GM15510 (cell line): ENCODE data around the gene SCGB3A1.

Source experiments
- POLR2A ChIP-seq: IDR thresholded peaks from 3 replicates; pipeline ENCODE4 v1.6.1; 2011; ENCODE audit warnings: borderline replicate concordance; ENCODE audit not compliant: insufficient read length; ENCODE audit errors: extremely low read depth

Gene SCGB3A1

GRCh38 chr5:180593446-180594206, 2.3 kb upstream of the SCGB3A1 start:
- TF ChIP-seq POLR2A: no peak

- no peak for TF ChIP-seq POLR2A
Observed at GRCh38 chr5:180592176-180592575, 877 bp upstream of the SCGB3A1 start.

- TF ChIP-seq POLR2A: no peak
Observed at GRCh38 chr5:180590543-180591310, 572 bp downstream of the SCGB3A1 start.

GRCh38 chr5:180589771-180590542, 1.3 kb downstream of the SCGB3A1 start:
- no peak for TF ChIP-seq POLR2A

GRCh38 chr5:180586870-180587269, 4.4 kb downstream of the SCGB3A1 start:
- TF ChIP-seq POLR2A: no peak

- no peak for TF ChIP-seq POLR2A
Observed at GRCh38 chr5:180586204-180586603, 5.1 kb downstream of the SCGB3A1 start.

- TF ChIP-seq POLR2A: no peak
Observed at GRCh38 chr5:180583738-180584137, 7.6 kb downstream of the SCGB3A1 start.

GRCh38 chr5:180580681-180581080, 10.6 kb downstream of the SCGB3A1 start:
- TF ChIP-seq POLR2A: no peak

- TF ChIP-seq POLR2A: no peak
Observed at GRCh38 chr5:180575571-180575970, 15.7 kb downstream of the SCGB3A1 start.

- no peak for TF ChIP-seq POLR2A
Observed at GRCh38 chr5:180568914-180569313, 22.4 kb downstream of the SCGB3A1 start.

- no peak for TF ChIP-seq POLR2A
Observed at GRCh38 chr5:180563994-180564393, 27.3 kb downstream of the SCGB3A1 start.

- TF ChIP-seq POLR2A: no peak
Observed at GRCh38 chr5:180558232-180558631, 33.1 kb downstream of the SCGB3A1 start.

- TF ChIP-seq POLR2A: no peak
Observed at GRCh38 chr5:180557217-180557809, 34.0 kb downstream of the SCGB3A1 start.

- no peak for TF ChIP-seq POLR2A
Observed at GRCh38 chr5:180555168-180555921, 36.0 kb downstream of the SCGB3A1 start.
